Measurements from ENCODE around the gene GPRC5C. TPM values are rescaled to one million over a fixed set of nuclear protein-coding genes. Genes with fewer than 3 reads are reported as not detected.

Gene GPRC5C
- total RNA-seq, 1 donor from 2014 or later = 56.4 TPM

GRCh38 chr17:74442291-74442669, 10.4 kb downstream of the GPRC5C start:
- Mint-ChIP-seq H3K4me1 (ENCODE audit: unreplicated experiment) (peaks cover 34% of the 10 kb centered on the region), H3K27ac (ENCODE audit: unreplicated experiment) (no peak overlapping the region), H3K4me3 (ENCODE audit: unreplicated experiment) (no peak overlapping the region), H3K27me3 (ENCODE audit: unreplicated experiment) (no peaks in the 10 kb centered on the region), H3K36me3 (ENCODE audit: unreplicated experiment) (peaks cover 21% of the 10 kb centered on the region), H3K9me3 (ENCODE audit: unreplicated experiment) (no peaks in the 10 kb centered on the region)
- DNase-seq (ENCODE audit: extremely low spot score, unreplicated experiment) = no peak
- TF ChIP-seq CTCF (IDR thresholded peaks at IDR 0.05) = no peak

GRCh38 chr17:74442670-74443515, 11.0 kb downstream of the GPRC5C start:
- DNase-seq (ENCODE audit: extremely low spot score, unreplicated experiment) = no peak
- H3K4me1 Mint-ChIP-seq (ENCODE audit: unreplicated experiment) = peaks cover 40% of the 10 kb centered on the region

DNA sequence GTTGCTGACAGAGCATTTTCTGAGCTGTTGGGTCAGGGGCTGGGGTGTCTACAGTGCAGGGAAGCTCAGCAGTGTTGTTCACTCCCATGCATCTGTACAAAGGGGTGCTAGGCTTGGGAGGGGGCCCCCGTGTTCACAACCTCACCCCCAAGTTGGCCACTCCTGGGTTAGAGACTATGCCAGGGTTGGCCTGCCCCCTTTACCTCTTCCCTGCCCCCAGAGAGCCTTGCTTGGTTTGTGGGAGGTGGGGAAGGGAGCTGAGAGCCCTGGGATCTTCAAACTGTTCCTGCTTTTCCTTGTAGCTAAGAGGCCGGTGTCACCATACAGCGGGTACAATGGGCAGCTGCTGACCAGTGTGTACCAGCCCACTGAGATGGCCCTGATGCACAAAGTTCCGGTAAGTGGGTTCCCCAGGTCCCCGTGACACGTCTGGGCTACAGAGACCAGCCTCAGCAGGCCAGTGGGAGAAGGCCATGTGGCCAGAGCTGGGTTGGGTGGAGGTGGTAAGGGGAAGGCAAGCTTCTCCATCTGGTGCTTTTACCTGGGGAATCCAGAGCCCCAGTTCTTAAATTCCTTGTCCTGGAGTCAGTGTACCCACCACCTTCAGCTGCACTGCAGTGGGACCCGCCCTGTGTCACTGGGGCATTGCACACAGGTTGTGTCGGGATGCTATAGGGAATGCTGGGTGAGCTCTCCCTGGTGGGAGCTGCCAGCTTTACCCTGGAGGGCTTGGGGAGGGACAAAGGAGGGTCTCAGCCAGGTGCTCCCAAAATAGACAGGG, 11.8 kb downstream of the GPRC5C start:
- peaks cover 19% of the 10 kb centered on the region for H3K36me3 Mint-ChIP-seq (ENCODE audit: unreplicated experiment)
- H3K4me3 Mint-ChIP-seq (ENCODE audit: unreplicated experiment) = no peak overlapping the region
- peak overlapping the region; percentile 73 for H3K27ac Mint-ChIP-seq (ENCODE audit: unreplicated experiment)
- no peaks in the 10 kb centered on the region for H3K27me3 Mint-ChIP-seq (ENCODE audit: unreplicated experiment)
- no peak for DNase-seq (ENCODE audit: extremely low spot score, unreplicated experiment)
- H3K4me1 Mint-ChIP-seq (ENCODE audit: unreplicated experiment) = peaks cover 46% of the 10 kb centered on the region
- no peaks in the 10 kb centered on the region for H3K9me3 Mint-ChIP-seq (ENCODE audit: unreplicated experiment)
- TF ChIP-seq CTCF (IDR thresholded peaks at IDR 0.05) = no peak

More at GRCh38 chr17:74442670-74443515, 11.0 kb downstream of the GPRC5C start:
- H3K27ac Mint-ChIP-seq (ENCODE audit: unreplicated experiment) = peak overlapping the region; percentile 73
- no peak overlapping the region for H3K4me3 Mint-ChIP-seq (ENCODE audit: unreplicated experiment)
- peaks cover 23% of the 10 kb centered on the region for H3K36me3 Mint-ChIP-seq (ENCODE audit: unreplicated experiment)
- no peaks in the 10 kb centered on the region for H3K9me3 Mint-ChIP-seq (ENCODE audit: unreplicated experiment)
- no peaks in the 10 kb centered on the region for H3K27me3 Mint-ChIP-seq (ENCODE audit: unreplicated experiment)
- TF ChIP-seq CTCF (IDR thresholded peaks at IDR 0.05) = no peak

DNA sequence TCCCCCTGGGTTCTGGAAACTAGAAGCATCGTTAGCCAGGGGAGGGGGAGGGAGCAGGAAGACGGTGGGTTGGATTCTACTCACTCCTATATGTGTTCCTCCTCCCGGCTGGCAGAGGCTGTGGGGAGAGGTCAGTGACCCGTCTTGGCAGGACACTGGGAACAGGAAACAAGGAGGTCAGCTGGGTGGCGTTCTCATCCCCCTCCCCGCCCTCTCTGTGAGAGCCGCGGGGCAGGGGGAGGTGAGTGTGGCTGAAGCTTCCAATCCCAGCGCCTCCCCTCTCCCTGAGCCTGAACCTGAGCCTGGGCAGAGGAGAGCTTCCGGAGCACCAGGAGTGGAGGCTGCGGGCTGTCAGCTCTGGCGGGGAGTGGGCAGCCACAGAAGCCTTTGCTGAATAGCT, 12.5 kb downstream of the GPRC5C start:
- H3K9me3 Mint-ChIP-seq (ENCODE audit: unreplicated experiment) = no peaks in the 10 kb centered on the region

More for the DNA sequence above, 12.5 kb downstream of the GPRC5C start:
- Mint-ChIP-seq H3K36me3 (ENCODE audit: unreplicated experiment) (peaks cover 16% of the 10 kb centered on the region), H3K27me3 (ENCODE audit: unreplicated experiment) (no peaks in the 10 kb centered on the region), H3K4me3 (ENCODE audit: unreplicated experiment) (no peak overlapping the region), H3K27ac (ENCODE audit: unreplicated experiment) (peak overlapping the region; percentile 73), H3K4me1 (ENCODE audit: unreplicated experiment) (peaks cover 53% of the 10 kb centered on the region)
- no peak for DNase-seq (ENCODE audit: extremely low spot score, unreplicated experiment)
- no peak for TF ChIP-seq CTCF (IDR thresholded peaks at IDR 0.05)
